Stimulated activated CD4-positive, alpha-beta T cell treated with anti-CD3 and anti-CD28 coated beads, Interleukin-4, amount 100 ng/mL, for 1 hour (primary cell): ENCODE measurements around the gene PAPOLB.

Source experiments
- DNase-seq: peaks from one replicate; pipeline ENCODE4 v3.0.0-alpha.2; 2020

PAPOLB gene

DNA sequence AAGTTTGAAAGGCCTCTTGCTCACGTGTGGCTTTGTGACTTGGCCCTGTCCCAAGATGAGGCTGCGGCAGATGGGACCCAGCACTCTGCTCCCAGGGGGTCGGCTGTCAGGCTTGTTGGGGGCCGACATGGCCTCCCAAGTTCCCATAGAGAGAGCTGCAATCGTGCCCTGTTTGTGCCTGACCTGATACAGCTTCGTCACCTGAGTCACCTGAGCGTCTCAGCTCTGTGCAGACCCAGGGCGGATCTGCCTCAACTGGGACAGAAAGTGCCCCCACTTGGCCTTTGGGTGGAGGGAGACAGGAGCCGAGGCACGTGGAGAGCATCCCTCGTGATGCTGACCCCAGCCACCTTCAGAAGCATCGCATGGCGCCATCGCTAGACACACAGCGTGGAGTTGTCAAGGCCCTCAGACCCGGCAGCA lies 21.7 kb downstream of the PAPOLB start:
- no peak for DNase-seq

- no peak for DNase-seq
These were observed 23.1 kb downstream of the PAPOLB start for GRCh38 chr7:4838626-4839334.

GRCh38 chr7:4837803-4838625 lies 23.8 kb downstream of the PAPOLB start:
- no peak for DNase-seq

GRCh38 chr7:4837041-4837802 lies 24.6 kb downstream of the PAPOLB start:
- DNase-seq, result no peak

DNA sequence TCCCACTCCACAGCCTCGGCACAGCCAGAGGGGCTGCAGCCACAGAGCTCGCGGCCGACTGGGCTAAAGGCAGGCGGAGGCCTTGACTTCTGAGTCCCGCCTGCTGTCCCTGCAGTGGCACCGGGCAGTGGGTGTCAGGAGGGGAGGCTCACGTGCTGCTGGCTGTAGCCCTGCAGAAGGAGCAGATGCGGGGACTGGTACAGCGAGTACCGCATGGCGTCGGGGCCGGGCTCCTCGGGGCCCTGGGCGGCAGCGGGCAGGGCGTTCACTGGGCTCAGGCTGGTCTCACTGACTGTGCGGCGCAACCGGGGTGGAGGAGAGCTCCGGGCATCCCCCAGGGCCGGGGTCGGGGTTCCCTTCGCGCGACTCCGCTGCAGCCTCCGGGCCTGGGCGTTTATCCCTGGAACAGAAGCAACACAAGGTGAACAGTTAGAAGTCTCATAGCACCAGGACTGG lies 25.6 kb downstream of the PAPOLB start:
- DNase-seq, result no peak

DNA sequence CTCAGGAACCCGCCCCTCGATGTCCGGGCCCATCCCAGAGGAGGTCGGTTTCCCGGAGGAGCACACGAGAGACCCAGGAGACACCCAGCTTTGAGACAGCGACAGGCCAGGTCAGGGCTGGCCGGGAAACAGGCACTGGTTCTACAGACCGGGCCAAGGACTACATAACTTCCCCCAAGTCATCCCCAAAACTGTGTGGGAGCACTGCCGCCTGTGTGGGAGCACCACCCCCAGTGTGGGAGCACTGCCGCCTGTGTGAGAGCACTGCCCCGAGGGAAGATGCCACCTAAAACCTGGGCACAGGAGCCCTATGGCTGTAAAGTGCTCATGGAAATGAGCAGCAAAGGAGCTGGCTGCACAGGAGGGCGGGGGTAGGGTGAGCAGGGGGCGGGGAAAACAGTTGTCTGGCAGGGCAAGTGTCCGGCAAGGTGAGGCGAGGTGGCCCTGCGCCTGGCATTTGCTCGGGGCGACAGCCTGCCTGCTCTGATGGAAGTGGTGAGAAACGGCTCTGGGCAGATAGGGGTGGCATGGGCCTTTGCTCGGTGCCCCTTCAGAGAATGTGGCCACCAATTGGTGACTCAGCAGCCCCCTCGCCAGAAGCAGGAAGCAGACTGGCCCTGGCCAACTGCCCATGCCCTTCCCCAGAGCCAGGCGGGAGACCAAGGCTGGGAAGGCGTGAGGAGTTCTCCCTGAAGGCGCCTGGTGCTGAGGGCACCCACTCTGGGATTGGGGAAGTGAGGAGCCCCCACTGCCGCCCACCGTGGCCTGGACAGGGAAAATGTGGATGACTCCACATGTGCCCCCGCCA lies 26.2 kb downstream of the PAPOLB start:
- DNase-seq, result no peak

- DNase-seq, result no peak
These were observed 27.0 kb downstream of the PAPOLB start for GRCh38 chr7:4834601-4835397.

GRCh38 chr7:4833691-4834600 lies 27.9 kb downstream of the PAPOLB start:
- no peak for DNase-seq

- no peak for DNase-seq
These were observed 28.7 kb downstream of the PAPOLB start for GRCh38 chr7:4833176-4833575.

GRCh38 chr7:4832711-4833110 lies 29.1 kb downstream of the PAPOLB start:
- no peak for DNase-seq

- DNase-seq, result no peak
These were observed 29.9 kb downstream of the PAPOLB start for GRCh38 chr7:4831723-4832495.

- DNase-seq, result peak; percentile 61
These were observed 31.7 kb downstream of the PAPOLB start for GRCh38 chr7:4830176-4830575.

DNA sequence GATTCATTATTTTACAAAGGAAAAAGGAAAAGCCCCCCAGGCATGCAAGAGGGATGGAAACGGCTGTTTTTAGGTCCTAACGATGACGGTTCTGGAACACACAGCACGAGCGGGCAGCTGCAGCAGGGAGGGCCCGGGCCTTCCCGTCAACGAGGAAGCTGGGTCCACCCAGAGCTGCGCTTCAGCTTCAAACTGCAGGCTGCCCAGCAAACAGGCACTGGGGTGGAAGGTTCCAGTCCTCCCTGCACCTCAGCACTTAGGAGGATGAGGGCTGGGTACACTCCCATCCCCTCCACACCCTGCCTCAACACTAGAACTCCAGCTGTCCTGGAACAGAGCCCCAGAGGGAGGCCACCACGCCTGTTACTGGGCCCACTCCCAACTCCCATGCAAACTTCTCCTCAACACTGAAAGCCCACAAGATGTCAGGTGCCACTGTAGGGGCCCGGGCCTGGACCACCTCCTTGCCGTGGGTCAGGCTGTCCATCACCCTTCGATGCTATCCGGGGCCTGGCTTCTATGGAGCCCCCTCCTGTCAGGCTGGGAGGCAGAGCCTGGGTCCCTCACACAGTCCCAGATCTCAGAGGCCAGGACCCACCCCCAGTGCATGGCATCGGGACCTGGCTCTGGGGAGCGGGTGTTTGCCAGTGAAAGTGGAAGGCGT lies 33.0 kb downstream of the PAPOLB start:
- DNase-seq, result no peak

- DNase-seq, result no peak
These were observed 36.7 kb downstream of the PAPOLB start for GRCh38 chr7:4825081-4825480.

GRCh38 chr7:4824120-4824775 lies 37.6 kb downstream of the PAPOLB start:
- no peak for DNase-seq

DNA sequence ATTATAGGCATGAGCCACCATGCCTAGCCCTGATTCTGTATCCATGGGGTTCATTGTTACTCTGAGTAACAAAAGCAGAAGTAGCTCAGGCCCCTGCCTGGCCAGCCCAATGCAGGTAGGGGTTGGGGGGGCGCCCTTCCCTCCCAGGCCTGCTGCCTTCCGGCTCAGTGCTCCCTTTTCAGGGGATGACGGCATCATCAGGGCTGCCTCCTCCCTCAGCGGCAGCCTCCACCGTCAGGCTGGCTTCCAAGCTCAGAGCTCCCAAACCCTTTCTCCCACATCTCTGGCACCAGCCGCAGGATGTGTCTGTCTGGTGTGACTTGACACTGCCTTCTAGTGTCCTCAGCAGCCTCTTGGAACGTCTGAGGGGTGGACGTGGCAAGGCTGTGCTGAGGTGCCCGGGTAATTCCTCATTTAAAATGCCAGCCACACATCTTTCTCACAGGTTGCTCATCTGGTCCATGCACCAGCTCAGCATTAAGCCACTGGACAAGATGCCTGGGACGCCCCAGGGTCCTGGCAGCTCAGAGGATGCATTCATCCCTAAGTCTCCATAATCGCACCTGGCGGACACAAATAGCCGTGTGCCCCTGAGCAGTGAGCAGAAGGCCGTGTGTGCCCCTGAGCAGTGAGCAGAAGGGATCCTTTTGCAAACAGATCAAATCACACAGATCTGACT lies 38.2 kb downstream of the PAPOLB start:
- no peak for DNase-seq

GRCh38 chr7:4822677-4823076 lies 39.2 kb downstream of the PAPOLB start:
- DNase-seq, result no peak

DNA sequence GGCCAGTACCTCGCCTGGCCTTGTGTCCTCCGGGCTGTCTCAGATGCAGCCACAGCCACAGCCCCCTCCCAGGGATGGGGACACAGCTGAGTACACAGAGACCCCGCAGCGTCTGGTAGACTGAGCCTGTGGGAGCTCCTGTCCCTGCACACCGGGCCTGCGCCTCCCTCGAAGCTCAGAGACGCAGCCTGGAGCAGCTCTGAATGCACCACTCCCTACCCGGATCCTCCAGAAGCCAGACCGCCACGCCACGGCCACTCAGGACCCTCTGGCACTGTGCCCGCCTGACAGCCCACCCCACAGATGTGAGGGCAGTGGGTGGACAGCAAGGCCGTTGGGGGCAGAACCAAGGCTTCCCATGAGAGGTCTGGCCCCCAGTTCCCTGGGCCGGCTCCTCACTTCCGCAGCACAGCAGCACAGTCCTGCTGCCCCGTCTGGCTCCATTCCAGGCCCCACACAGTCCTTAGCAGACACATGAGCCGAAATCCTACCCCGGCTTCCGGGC lies 40.8 kb downstream of the PAPOLB start:
- no peak for DNase-seq
